ENCODE results near the gene LRRC75B. TPM values are rescaled to one million over a fixed set of nuclear protein-coding genes. Genes with fewer than 3 reads are reported as not detected.

The LRRC75B gene
- polyA plus RNA-seq, 1 of the 3 experiments (the other 2 are of a cell fraction), result 12.3 TPM

- DNase-seq, result no peak
- H3K4me2 ChIP-seq, result no peak overlapping the region
Measured at GRCh38 chr22:24582056-24582814, 10.6 kb downstream of the LRRC75B start.

GRCh38 chr22:24580276-24580675 lies 12.6 kb downstream of the LRRC75B start:
- CTCF ChIA-PET, result no interaction called here
- peaks cover under 1 to 13% of the 10 kb centered on the region in 2 experiments for H3K36me3 ChIP-seq (replicated peaks in 1 of 2; ENCODE audit: control insufficient read depth in 1 of 2, insufficient read depth in 2 of 2, low read length in 1 of 2)
- H3K9ac ChIP-seq, result no peak overlapping the region
- H3K4me3 ChIP-seq (ENCODE audit: low read depth in 2 of 2, low read length in 1 of 2), result no peak overlapping the region
- WGBS (ENCODE audit: low lambda C conversion rate), result 94% methylated on average over 2 of the region's 2 CpGs
- no peaks in the 10 kb centered on the region for H3K27me3 ChIP-seq (ENCODE audit: insufficient read depth)
- no peaks in the 10 kb centered on the region for H3K9me2 ChIP-seq
- H2AFZ ChIP-seq (ENCODE audit: low read depth), result no peak overlapping the region
- TF ChIP-seq JUND (IDR thresholded peaks at IDR 0.05), result 0 out of 2 replicates have a peak, but pooled peaks have one; percentile 3
- TF ChIP-seq TCF12 (IDR thresholded peaks at IDR 0.05), result peak; percentile 80
- 0 out of 2 replicates have a peak, but pooled peaks have one; percentile 20 for TF ChIP-seq MAX (IDR thresholded peaks at IDR 0.05; ENCODE audit: low read depth)
- no peak for TF ChIP-seq ZBTB33 (IDR thresholded peaks at IDR 0.05; ENCODE audit: borderline replicate concordance, low read depth)
- TF ChIP-seq USF2 (IDR thresholded peaks at IDR 0.05; ENCODE audit: borderline replicate concordance, low read depth, low read length), result no peak
- TF ChIP-seq FOSL2 (IDR thresholded peaks at IDR 0.05; ENCODE audit: borderline replicate concordance, low read depth), result peak; percentile 29; the same call in 1 of the 2 replicates
- peak; percentile 49 for TF ChIP-seq PBX3 (IDR thresholded peaks at IDR 0.05)
- POLR2A ChIA-PET, result no interaction called here
- peaks cover 29% of the 10 kb centered on the region for H3F3A ChIP-seq (replicated peaks; ENCODE audit: insufficient read depth)
- H3K9me3 ChIP-seq, result no peaks in the 10 kb centered on the region
- peak overlapping the region in 1 of 2 experiments; percentile 40; a peak in 2 of 4 replicates for H3K27ac ChIP-seq (ENCODE audit: low read depth in 2 of 2, low read length in 1 of 2)
- H4K20me1 ChIP-seq (ENCODE audit: insufficient read depth), result no peaks in the 10 kb centered on the region
- DNase-seq, result no peak
- peaks cover 10 to 26% of the 10 kb centered on the region in 2 experiments; a peak in 2 of 4 replicates for H3K4me1 ChIP-seq (ENCODE audit: control insufficient read depth in 1 of 2, insufficient read depth in 2 of 2, low read depth in 1 of 2, low read length in 1 of 2)
- no peaks in the 10 kb centered on the region for H3K79me2 ChIP-seq (ENCODE audit: insufficient read depth)
- H3K4me2 ChIP-seq, result no peak overlapping the region

More at GRCh38 chr22:24582056-24582814, 10.6 kb downstream of the LRRC75B start:
- POLR2A ChIA-PET, result no interaction called here
- TF ChIP-seq RXRA (IDR thresholded peaks at IDR 0.05; ENCODE audit: borderline replicate concordance, low read depth), result no peak
- no peaks in the 10 kb centered on the region for H3K9me2 ChIP-seq
- H3K79me2 ChIP-seq (ENCODE audit: insufficient read depth), result no peaks in the 10 kb centered on the region
- H3F3A ChIP-seq (replicated peaks; ENCODE audit: insufficient read depth), result peaks cover 26% of the 10 kb centered on the region
- H3K9ac ChIP-seq, result no peak overlapping the region
- CTCF ChIA-PET, result interaction anchor here (1.2 kb wide), 1 partner anchor 9 kb away, joined by 3 read pairs; no protein-coding TSS in a partner anchor
- H3K27me3 ChIP-seq (ENCODE audit: insufficient read depth), result no peaks in the 10 kb centered on the region
- no peaks in the 10 kb centered on the region for H3K9me3 ChIP-seq
- H3K4me1 ChIP-seq (ENCODE audit: control insufficient read depth in 1 of 2, insufficient read depth in 2 of 2, low read depth in 1 of 2, low read length in 1 of 2), result peaks cover 10 to 27% of the 10 kb centered on the region in 2 experiments; a peak in 2 of 4 replicates
- no peak overlapping the region for H3K27ac ChIP-seq (ENCODE audit: low read depth in 2 of 2, low read length in 1 of 2)
- no peak overlapping the region for H3K4me3 ChIP-seq (ENCODE audit: low read depth in 2 of 2, low read length in 1 of 2)
- WGBS (ENCODE audit: low lambda C conversion rate), result 98% methylated on average over 10 of the region's 12 CpGs
- no peak overlapping the region for H2AFZ ChIP-seq (ENCODE audit: low read depth)
- no peaks in the 10 kb centered on the region for H4K20me1 ChIP-seq (ENCODE audit: insufficient read depth)
- peaks cover 6 to 14% of the 10 kb centered on the region in 2 experiments for H3K36me3 ChIP-seq (replicated peaks in 1 of 2; ENCODE audit: control insufficient read depth in 1 of 2, insufficient read depth in 2 of 2, low read length in 1 of 2)

All from SK-N-SH (cell line).